ENCODE measurements around the gene UBE3B.
"Not testable (repeated sequence)": the region's sequence is repeated elsewhere in the genome, so short reads cannot be mapped to it uniquely, and the experiment has no call there.

DNA sequence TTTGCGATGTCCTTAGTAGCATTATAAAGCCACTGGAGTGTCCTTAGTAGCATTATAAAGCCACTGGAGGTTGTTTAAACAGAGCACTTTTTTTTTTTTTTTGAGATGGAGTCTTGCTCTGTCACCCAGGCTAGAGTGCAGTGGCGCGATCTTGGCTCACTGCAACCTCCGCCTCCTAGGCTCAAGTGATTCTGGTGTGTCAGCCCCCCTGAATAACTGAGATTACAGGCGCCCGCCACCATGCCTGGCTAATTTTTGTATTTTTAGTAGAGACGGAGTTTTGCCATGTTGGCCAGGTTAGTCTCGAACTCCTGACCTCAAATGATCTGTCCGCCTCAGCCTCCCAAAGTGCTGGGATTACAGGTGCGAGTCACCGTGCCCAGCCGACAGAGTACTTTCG lies 37.5 kb upstream of the UBE3B start:
- TF ChIP-seq CTCF (IDR thresholded peaks at IDR 0.05; ENCODE audit: insufficient read depth, low read depth, low read length); EZH2 (IDR thresholded peaks at IDR 0.05; ENCODE audit: insufficient read depth, low read length): not testable (repeated sequence)
